ENCODE measurements around the gene CROT. TPM values are rescaled to one million over a fixed set of nuclear protein-coding genes. Genes with fewer than 3 reads are reported as not detected.

CROT gene
- total and polyA plus RNA-seq, 5 donors from 2014 or later = 5.8 to 12.4 (median 6.7) TPM

DNA sequence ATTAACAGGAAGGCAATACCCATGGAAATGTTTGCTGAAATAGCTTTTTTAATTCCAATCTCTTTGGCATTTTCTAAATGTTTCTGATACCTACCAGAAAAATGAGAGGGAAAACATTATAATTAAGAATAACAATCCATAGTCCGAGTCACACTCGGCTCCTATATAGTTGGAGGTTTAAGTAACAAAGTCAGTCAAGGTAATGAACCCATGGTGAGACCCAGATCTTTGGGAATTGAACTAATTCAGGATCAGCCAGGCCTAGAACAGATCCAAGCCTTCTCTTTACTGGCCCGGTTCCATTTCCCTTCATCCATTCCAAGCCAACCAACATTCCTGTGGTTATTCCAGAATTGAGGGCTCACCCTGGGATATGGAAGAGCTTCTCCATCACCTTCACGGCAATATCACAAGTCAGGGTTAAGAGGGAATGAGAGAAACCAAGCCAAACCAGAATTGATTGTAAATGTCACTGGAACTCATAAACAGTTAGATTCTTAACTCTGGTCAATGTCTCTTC lies 101.7 kb downstream of the CROT start:
- no peak for ATAC-seq (ENCODE audit: low read depth in 2 of 2)
- Histone ChIP-seq H3K4me3 (ENCODE audit: low read depth, low read length) (no peak overlapping the region), H3K36me3 (ENCODE audit: control insufficient read depth, insufficient read depth, low read length) (no peaks in the 10 kb centered on the region), H3K27me3 (ENCODE audit: control insufficient read depth, insufficient read depth, low read length) (peaks cover 3% of the 10 kb centered on the region), H3K4me1 (ENCODE audit: control insufficient read depth, insufficient read depth, low read length, poor library complexity, severe bottlenecking) (no peaks in the 10 kb centered on the region), H3K9me3 (ENCODE audit: control insufficient read depth in 2 of 2, low read length in 2 of 2) (no peaks in the 10 kb centered on the region), H3K27ac (ENCODE audit: insufficient read depth, low read length, poor library complexity, severe bottlenecking) (no peak overlapping the region)
- no peak overlapping the region for H3K4me3 Mint-ChIP-seq
- H3K4me1 Mint-ChIP-seq = no peaks in the 10 kb centered on the region
- H3K27ac Mint-ChIP-seq = no peak overlapping the region
- H3K36me3 Mint-ChIP-seq = no peaks in the 10 kb centered on the region
- no peak for DNase-seq
- H3K27me3 Mint-ChIP-seq = peaks cover 16% of the 10 kb centered on the region
- peaks cover 0 to 2% (median 0%) of the 10 kb centered on the region in 7 donors for H3K9me3 Mint-ChIP-seq

DNA sequence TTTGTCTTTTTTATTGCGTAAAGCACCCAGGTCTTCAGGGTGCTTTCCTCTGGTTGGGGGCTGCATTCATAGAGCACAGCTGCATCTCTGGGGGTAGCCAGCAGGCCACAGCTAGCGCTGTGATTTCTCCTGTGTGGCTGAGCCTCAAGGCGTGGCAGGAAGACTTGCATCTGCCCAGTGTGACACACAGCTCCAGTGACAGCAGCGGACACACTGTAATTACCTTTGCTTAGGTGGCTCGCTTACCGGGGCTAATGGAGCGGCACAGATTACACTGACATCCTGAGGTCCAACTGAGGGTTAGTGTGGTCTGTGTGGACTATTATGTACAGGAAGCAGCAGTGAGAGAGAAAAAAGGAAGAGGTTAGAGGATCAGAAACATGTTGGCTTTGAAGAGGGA lies 102.9 kb downstream of the CROT start:
- Mint-ChIP-seq H3K27me3 (peaks cover 13% of the 10 kb centered on the region), H3K4me1 (no peaks in the 10 kb centered on the region), H3K27ac (peak overlapping the region in 1 of 3 donors; percentile 78), H3K4me3 (no peak overlapping the region), H3K9me3 (no peaks in the 10 kb centered on the region), H3K36me3 (no peaks in the 10 kb centered on the region)
- no peak overlapping the region for H3K27ac ChIP-seq (ENCODE audit: insufficient read depth, low read length, poor library complexity, severe bottlenecking)
- H3K9me3 ChIP-seq (ENCODE audit: control insufficient read depth in 2 of 2, low read length in 2 of 2) = no peaks in the 10 kb centered on the region
- H3K36me3 ChIP-seq (ENCODE audit: control insufficient read depth, insufficient read depth, low read length) = no peaks in the 10 kb centered on the region
- DNase-seq (no peak), ATAC-seq (ENCODE audit: low read depth in 2 of 2) (no peak)
- H3K4me1 ChIP-seq (ENCODE audit: control insufficient read depth, insufficient read depth, low read length, poor library complexity, severe bottlenecking) = no peaks in the 10 kb centered on the region
- peaks cover 3% of the 10 kb centered on the region for H3K27me3 ChIP-seq (ENCODE audit: control insufficient read depth, insufficient read depth, low read length)
- no peak overlapping the region for H3K4me3 ChIP-seq (ENCODE audit: low read depth, low read length)

Other genes starting within 250 kb of the CROT start
- gene DMTF1, start 193.2 kb upstream of the CROT start, total RNA-seq = 167 TPM
- 10 to 100 TPM; 27.9 to 34.6 (median 31.7) TPM for gene DMTF1, start 193.2 kb upstream of the CROT start, polyA plus RNA-seq
- 98.0 TPM for gene TMEM243, start 125.9 kb upstream of the CROT start, total RNA-seq
- 10 to 100 TPM; 56.9 to 83.9 (median 78.3) TPM for gene TMEM243, start 125.9 kb upstream of the CROT start, polyA plus RNA-seq
- gene ABCB4, start 130.0 kb downstream of the CROT start, total RNA-seq = not detected
- gene ABCB4, start 130.0 kb downstream of the CROT start, polyA plus RNA-seq = not detected

Data from CD4-positive, CD25-positive, alpha-beta regulatory T cell (primary cell).